Glomerular endothelial cell (primary cell): Measurements from ENCODE around the gene UFC1. TPM values are rescaled to one million over a fixed set of nuclear protein-coding genes. Genes with fewer than 3 reads are reported as not detected.

Experiments
- total RNA-seq: library from RNA; depleted of rRNA; stranded (reverse); fragments of >200 nt; gene quantifications from 2 replicates; pipeline ENCODE4 v1.2.3, GENCODE V29; 2015

UFC1 gene
- total RNA-seq, 1 donor from 2014 or later: 58.5 TPM

Other genes with a start within 250 kb of the UFC1 start
- gene ITLN2, start 199.2 kb upstream of the UFC1 start, total RNA-seq: not detected in 2 replicates
- 133 and 134 TPM in 2 replicates for gene F11R, start 132.8 kb upstream of the UFC1 start, total RNA-seq
- gene TSTD1, start 115.0 kb upstream of the UFC1 start, total RNA-seq: 0.82 and 7.1 TPM in 2 replicates
- gene USF1, start 108.0 kb upstream of the UFC1 start, total RNA-seq: 56.8 and 68.4 TPM in 2 replicates
- not detected in 2 replicates for gene ARHGAP30, start 84.1 kb upstream of the UFC1 start, total RNA-seq
- gene NECTIN4, start 64.4 kb upstream of the UFC1 start, total RNA-seq: 0.76 TPM in 1 of 2 replicates, not detected in the other
- gene KLHDC9, start 55.6 kb upstream of the UFC1 start, total RNA-seq: 5.3 and 7.2 TPM in 2 replicates
- gene PFDN2, start 35.9 kb upstream of the UFC1 start, total RNA-seq: 63.0 and 78.2 TPM in 2 replicates
- 16.4 and 22.6 TPM in 2 replicates for gene NIT1, start 35.9 kb upstream of the UFC1 start, total RNA-seq
- 35.5 and 43.8 TPM in 2 replicates for gene DEDD, start 21.3 kb upstream of the UFC1 start, total RNA-seq
- 9.8 and 13.1 TPM in 2 replicates for gene USP21, start 5.5 kb downstream of the UFC1 start, total RNA-seq
- 17.2 and 23.5 TPM in 2 replicates for gene PPOX, start 12.4 kb downstream of the UFC1 start, total RNA-seq
- gene B4GALT3, start 23.5 kb downstream of the UFC1 start, total RNA-seq: 38.4 and 43.5 TPM in 2 replicates
- gene ADAMTS4, start 45.1 kb downstream of the UFC1 start, total RNA-seq: 16.6 and 23.8 TPM in 2 replicates
- gene NDUFS2, start 48.4 kb downstream of the UFC1 start, total RNA-seq: 113 and 141 TPM in 2 replicates
- 1.7 TPM in 1 of 2 replicates, not detected in the other for gene FCER1G, start 61.3 kb downstream of the UFC1 start, total RNA-seq
- gene APOA2, start 69.7 kb downstream of the UFC1 start, total RNA-seq: not detected in 2 replicates
- gene TOMM40L, start 72.1 kb downstream of the UFC1 start, total RNA-seq: 9.7 and 15.0 TPM in 2 replicates
- not detected in 2 replicates for gene NR1I3, start 84.2 kb downstream of the UFC1 start, total RNA-seq
- not detected in 2 replicates for gene PCP4L1, start 104.8 kb downstream of the UFC1 start, total RNA-seq
- 3.4 and 4.7 TPM in 2 replicates for gene MPZ, start 156.0 kb downstream of the UFC1 start, total RNA-seq
- 69.4 and 92.9 TPM in 2 replicates for gene SDHC, start 160.4 kb downstream of the UFC1 start, total RNA-seq
- gene CFAP126, start 213.9 kb downstream of the UFC1 start, total RNA-seq: not detected in 2 replicates